Naive thymus-derived CD8-positive, alpha-beta T cell (primary cell): ENCODE measurements around the gene SIAH3. TPM values are rescaled to one million over a fixed set of nuclear protein-coding genes. Genes with fewer than 3 reads are reported as not detected.

Experiments
- ATAC-seq, 2 donors: fragments of 150-1000 bp; cut with Tn5 transposase in 1 of 2; sonication (Bioruptor Pico), chemical (Tn5 transposase) in 1 of 2; 1 replicate in 1 of 2; 2 replicates in 1 of 2; pipeline ENCODE4 v1.10.0; 2021; ENCODE audit warnings: mild to moderate bottlenecking in 2 of 2, moderate library complexity in 2 of 2
- POLR2A ChIA-PET: fragments of 350-600 bp; sonication (Branson Sonifier 250); formaldehyde crosslinking; loops from one replicate; lab custom pipeline; 2021; ENCODE audit warnings: antibody characterized with exemption; lab: Charles Lee
- DNase-seq, 10 donors: peaks; one replicate each; pipeline versions ENCODE4 v3.0.0 to v3.0.0-alpha.2; 2020 to 2022
- H3K27ac Mint-ChIP-seq, 10 donors: one replicate each; pipeline ENCODE4 v1.8.0; 2020 to 2022; ENCODE audit warnings: mild to moderate bottlenecking in 10 of 10, mixed read lengths in 10 of 10, moderate library complexity in 4 of 10, inconsistent platforms in 1 of 10
- H3K27me3 Mint-ChIP-seq, 5 donors: one replicate each; pipeline ENCODE4 v1.8.0; 2021 to 2022; ENCODE audit warnings: mixed read lengths in 5 of 5
- H3K36me3 Mint-ChIP-seq, 3 donors: one replicate each; pipeline ENCODE4 v1.8.0; 2020 to 2022; ENCODE audit warnings: mixed read lengths in 3 of 3, mild to moderate bottlenecking in 2 of 3, inconsistent platforms in 1 of 3
- H3K4me1 Mint-ChIP-seq, 4 donors: one replicate each; pipeline ENCODE4 v1.8.0; 2021 to 2022; ENCODE audit warnings: mixed read lengths in 4 of 4
- H3K4me3 Mint-ChIP-seq, 10 donors: one replicate each; pipeline ENCODE4 v1.8.0; 2020 to 2022; ENCODE audit warnings: mild to moderate bottlenecking in 10 of 10, mixed read lengths in 10 of 10, moderate library complexity in 6 of 10, inconsistent platforms in 1 of 10
- H3K9me3 Mint-ChIP-seq, 9 donors: one replicate each; pipeline ENCODE4 v1.8.0; 2020 to 2022; ENCODE audit warnings: mixed read lengths in 9 of 9, mild to moderate bottlenecking in 3 of 9, inconsistent platforms in 1 of 9, moderate library complexity in 1 of 9
- polyA plus RNA-seq, 3 donors: library from polyadenylated mRNA; unstranded; fragments of 300-500 nt; fragmentation: Illumina TruSeq; gene quantifications; one replicate each; pipeline ENCODE4 v1.2.3, GENCODE V29; 2021
- total RNA-seq, 8 experiments: library from RNA in 2 of 8; stranded (reverse) in 2 of 8; gene quantifications; one replicate each; pipeline ENCODE4 v1.2.3 and lab custom pipeline; 2021 to 2026

Gene SIAH3
- 1 to 10 TPM; 3.7 to 3.9 TPM for total RNA-seq
- under 1 TPM in 1 of 3 donors, not detected in 2; 0.06 TPM for polyA plus RNA-seq
- 0.17 to 22.2 (median 0.46) reads per million in 6 experiments for total RNA-seq (lab: John Stamatoyannopoulos, UW)

GRCh38 chr13:45851171-45851921 is at the start of gene SIAH3:
TSS of gene SIAH3 (minus strand) at chr13:45851753. CDS start at chr13:45851629, 124 bp downstream.
- peak within 1 kb of the TSS; percentile 80 to 97 (median 90) for H3K4me3 Mint-ChIP-seq
- DNase-seq = peak in 6 of 10 donors; percentile 6 to 41 (median 26)
- peaks cover 0 to 23% (median 0%) of the 10 kb centered on the region in 5 donors for H3K27me3 Mint-ChIP-seq
- H3K4me1 Mint-ChIP-seq = peaks cover 26 to 55% (median 53%) of the 10 kb centered on the region in 4 donors
- peak within 1 kb of the TSS; percentile 53 to 97 (median 78) for H3K27ac Mint-ChIP-seq
- peak; percentile 43 to 49 for ATAC-seq
- POLR2A ChIA-PET = interaction anchor here (1.1 kb wide), 1 partner anchor 25 kb away, joined by 3 read pairs; no protein-coding TSS in a partner anchor
- H3K9me3 Mint-ChIP-seq = peaks cover 5 to 14% (median 8%) of the 10 kb centered on the region in 9 donors
- no peaks in the 10 kb centered on the region for H3K36me3 Mint-ChIP-seq

GRCh38 chr13:45899406-45899805 is 47.9 kb upstream of the SIAH3 start:
- Mint-ChIP-seq H3K27me3 (peaks cover 0 to 12% (median 2%) of the 10 kb centered on the region in 5 donors), H3K4me3 (no peak overlapping the region), H3K36me3 (no peaks in the 10 kb centered on the region), H3K9me3 (no peaks in the 10 kb centered on the region), H3K27ac (peak overlapping the region in 1 of 10 donors; percentile 6), H3K4me1 (no peaks in the 10 kb centered on the region)
- DNase-seq (no peak), ATAC-seq (no peak)
- POLR2A ChIA-PET = no interaction called here

- Mint-ChIP-seq H3K27ac (peak overlapping the region in 1 of 10 donors; percentile 13), H3K4me3 (no peak overlapping the region), H3K9me3 (no peaks in the 10 kb centered on the region), H3K4me1 (no peaks in the 10 kb centered on the region), H3K27me3 (peaks cover 0 to 12% (median 2%) of the 10 kb centered on the region in 5 donors), H3K36me3 (no peaks in the 10 kb centered on the region)
- POLR2A ChIA-PET = no interaction called here
- ATAC-seq (no peak), DNase-seq (no peak)
These were observed 46.0 kb upstream of the SIAH3 start for GRCh38 chr13:45897562-45897961.

GRCh38 chr13:45896285-45896684 is 44.7 kb upstream of the SIAH3 start:
- no peak overlapping the region for H3K27ac Mint-ChIP-seq
- no peak for ATAC-seq
- POLR2A ChIA-PET = no interaction called here
- H3K4me3 Mint-ChIP-seq = no peak overlapping the region
- H3K27me3 Mint-ChIP-seq = peaks cover 0 to 9% (median 2%) of the 10 kb centered on the region in 5 donors
- no peaks in the 10 kb centered on the region for H3K9me3 Mint-ChIP-seq
- DNase-seq = no peak
- H3K4me1 Mint-ChIP-seq = no peaks in the 10 kb centered on the region
- H3K36me3 Mint-ChIP-seq = no peaks in the 10 kb centered on the region

GRCh38 chr13:45895881-45896280 is 44.3 kb upstream of the SIAH3 start:
- no peak overlapping the region for H3K27ac Mint-ChIP-seq
- POLR2A ChIA-PET = no interaction called here
- peaks cover 0 to 12% (median 4%) of the 10 kb centered on the region in 5 donors for H3K27me3 Mint-ChIP-seq
- no peaks in the 10 kb centered on the region for H3K4me1 Mint-ChIP-seq
- no peaks in the 10 kb centered on the region for H3K9me3 Mint-ChIP-seq
- no peak overlapping the region for H3K4me3 Mint-ChIP-seq
- no peaks in the 10 kb centered on the region for H3K36me3 Mint-ChIP-seq
- ATAC-seq = no peak
- no peak for DNase-seq

GRCh38 chr13:45892513-45892912 is 41.0 kb upstream of the SIAH3 start:
- POLR2A ChIA-PET = no interaction called here
- H3K36me3 Mint-ChIP-seq = no peaks in the 10 kb centered on the region
- no peak for DNase-seq
- H3K9me3 Mint-ChIP-seq = no peaks in the 10 kb centered on the region
- no peak overlapping the region for H3K4me3 Mint-ChIP-seq
- H3K27ac Mint-ChIP-seq = no peak overlapping the region
- H3K27me3 Mint-ChIP-seq = peaks cover 0 to 7% (median 5%) of the 10 kb centered on the region in 5 donors
- H3K4me1 Mint-ChIP-seq = no peaks in the 10 kb centered on the region
- no peak for ATAC-seq

GRCh38 chr13:45889590-45890243 is 38.2 kb upstream of the SIAH3 start:
- Mint-ChIP-seq H3K27me3 (peaks cover 0 to 7% (median 3%) of the 10 kb centered on the region in 5 donors), H3K4me3 (no peak overlapping the region), H3K9me3 (no peaks in the 10 kb centered on the region), H3K36me3 (no peaks in the 10 kb centered on the region), H3K4me1 (no peaks in the 10 kb centered on the region), H3K27ac (peak overlapping the region in 2 of 10 donors; percentile 46 to 58)
- POLR2A ChIA-PET = no interaction called here
- no peak for DNase-seq
- ATAC-seq = no peak

GRCh38 chr13:45886466-45886865 is 34.9 kb upstream of the SIAH3 start:
- H3K4me1 Mint-ChIP-seq = no peaks in the 10 kb centered on the region
- peaks cover 0 to 7% (median 3%) of the 10 kb centered on the region in 5 donors for H3K27me3 Mint-ChIP-seq
- no peaks in the 10 kb centered on the region for H3K9me3 Mint-ChIP-seq
- DNase-seq (no peak), ATAC-seq (no peak)
- POLR2A ChIA-PET = no interaction called here
- H3K4me3 Mint-ChIP-seq = no peak overlapping the region
- no peaks in the 10 kb centered on the region for H3K36me3 Mint-ChIP-seq
- H3K27ac Mint-ChIP-seq = peak overlapping the region in 1 of 10 donors; percentile 53

- H3K27me3 Mint-ChIP-seq = peaks cover 0 to 3% (median 0%) of the 10 kb centered on the region in 5 donors
- no peaks in the 10 kb centered on the region for H3K36me3 Mint-ChIP-seq
- DNase-seq = no peak
- no peaks in the 10 kb centered on the region for H3K9me3 Mint-ChIP-seq
- H3K27ac Mint-ChIP-seq = no peak overlapping the region
- ATAC-seq = no peak
- POLR2A ChIA-PET = no interaction called here
- H3K4me1 Mint-ChIP-seq = no peaks in the 10 kb centered on the region
- no peak overlapping the region for H3K4me3 Mint-ChIP-seq
These were observed 33.6 kb upstream of the SIAH3 start for GRCh38 chr13:45885194-45885593.

- POLR2A ChIA-PET = no interaction called here
- H3K27ac Mint-ChIP-seq = no peak overlapping the region
- no peak overlapping the region for H3K4me3 Mint-ChIP-seq
- H3K36me3 Mint-ChIP-seq = no peaks in the 10 kb centered on the region
- H3K4me1 Mint-ChIP-seq = no peaks in the 10 kb centered on the region
- ATAC-seq = no peak
- no peak for DNase-seq
- H3K27me3 Mint-ChIP-seq = no peaks in the 10 kb centered on the region
- no peaks in the 10 kb centered on the region for H3K9me3 Mint-ChIP-seq
These were observed 31.1 kb upstream of the SIAH3 start for GRCh38 chr13:45882626-45883025.

GRCh38 chr13:45881353-45881752 is 29.8 kb upstream of the SIAH3 start:
- ATAC-seq = no peak
- H3K27ac Mint-ChIP-seq = no peak overlapping the region
- no peak overlapping the region for H3K4me3 Mint-ChIP-seq
- no peak for DNase-seq
- H3K27me3 Mint-ChIP-seq = no peaks in the 10 kb centered on the region
- H3K36me3 Mint-ChIP-seq = no peaks in the 10 kb centered on the region
- no peaks in the 10 kb centered on the region for H3K9me3 Mint-ChIP-seq
- H3K4me1 Mint-ChIP-seq = no peaks in the 10 kb centered on the region
- POLR2A ChIA-PET = no interaction called here

- DNase-seq = no peak
- H3K4me1 Mint-ChIP-seq = no peaks in the 10 kb centered on the region
- H3K4me3 Mint-ChIP-seq = no peak overlapping the region
- ATAC-seq = no peak
- H3K36me3 Mint-ChIP-seq = no peaks in the 10 kb centered on the region
- no peak overlapping the region for H3K27ac Mint-ChIP-seq
- peaks cover 0 to 3% (median 0%) of the 10 kb centered on the region in 5 donors for H3K27me3 Mint-ChIP-seq
- POLR2A ChIA-PET = no interaction called here
- no peaks in the 10 kb centered on the region for H3K9me3 Mint-ChIP-seq
These were observed 28.7 kb upstream of the SIAH3 start for GRCh38 chr13:45880242-45880641.

GRCh38 chr13:45879666-45880065 is 28.1 kb upstream of the SIAH3 start:
- no peaks in the 10 kb centered on the region for H3K36me3 Mint-ChIP-seq
- H3K4me1 Mint-ChIP-seq = peaks cover 0 to 2% (median 0%) of the 10 kb centered on the region in 4 donors
- DNase-seq (no peak), ATAC-seq (no peak)
- no peak overlapping the region for H3K4me3 Mint-ChIP-seq
- H3K9me3 Mint-ChIP-seq = no peaks in the 10 kb centered on the region
- no peak overlapping the region for H3K27ac Mint-ChIP-seq
- peaks cover 0 to 3% (median 0%) of the 10 kb centered on the region in 5 donors for H3K27me3 Mint-ChIP-seq
- POLR2A ChIA-PET = no interaction called here
